GM12864 (cell line): ENCODE data around the gene SSC4D.

Source experiments
- DNase-seq: peaks from one replicate; pipeline ENCODE4 v3.0.0-alpha.2; 2011; ENCODE audit warnings: low read depth
- H3K4me3 ChIP-seq: 2 replicates; pipeline ENCODE4 v1.5.1; 2011; ENCODE audit warnings: mild to moderate bottlenecking, low read depth, low read length, control low read depth
- CTCF ChIP-seq: IDR thresholded peaks from 2 replicates; pipeline ENCODE4 v1.5.1; 2011; ENCODE audit warnings: low read depth, mild to moderate bottlenecking, moderate library complexity, low read length, control low read depth, inconsistent platforms; ENCODE audit errors: missing control alignments

The SSC4D gene

GRCh38 chr7:76386691-76387260 lies 22.7 kb downstream of the SSC4D start:
- DNase-seq, result no peak
- no peak overlapping the region for H3K4me3 ChIP-seq
- no peak for TF ChIP-seq CTCF

- TF ChIP-seq CTCF, result no peak
- no peak for DNase-seq
- no peak overlapping the region for H3K4me3 ChIP-seq
These were observed 26.2 kb downstream of the SSC4D start for GRCh38 chr7:76383089-76383944.

- H3K4me3 ChIP-seq, result no peak overlapping the region
- no peak for DNase-seq
- no peak for TF ChIP-seq CTCF
These were observed 27.7 kb downstream of the SSC4D start for GRCh38 chr7:76381814-76382213.

- no peak for TF ChIP-seq CTCF
- no peak overlapping the region; the same call in 1 of the 2 replicates for H3K4me3 ChIP-seq
- no peak for DNase-seq
These were observed 28.9 kb downstream of the SSC4D start for GRCh38 chr7:76380623-76380966.

GRCh38 chr7:76377186-76377918 lies 32.1 kb downstream of the SSC4D start:
- DNase-seq, result no peak
- H3K4me3 ChIP-seq, result no peak overlapping the region
- no peak for TF ChIP-seq CTCF

GRCh38 chr7:76375251-76375650 lies 34.2 kb downstream of the SSC4D start:
- TF ChIP-seq CTCF, result no peak
- DNase-seq, result no peak
- H3K4me3 ChIP-seq, result no peak overlapping the region
